GM23248 (cell line): ENCODE data around the gene NCL.
"Not testable (repeated sequence)": the region's sequence is repeated elsewhere in the genome, so short reads cannot be mapped to it uniquely, and the experiment has no call there.

ENCODE experiments used
- EZH2 ChIP-seq: fragments of 200-600 bp; sonication (generic); IDR thresholded peaks from 2 replicates; pipeline ENCODE4 v1.6.1; 2018; ENCODE audit warnings: antibody characterized with exemption, mild to moderate bottlenecking; ENCODE audit not compliant: insufficient read depth, poor library complexity, severe bottlenecking
- EZH2phosphoT487 ChIP-seq: fragments of 200-600 bp; sonication (generic); IDR thresholded peaks from 2 replicates; pipeline ENCODE4 v1.6.1; 2018; ENCODE audit warnings: antibody characterized with exemption, moderate library complexity, mild to moderate bottlenecking, low read depth; ENCODE audit not compliant: insufficient read depth

DNA sequence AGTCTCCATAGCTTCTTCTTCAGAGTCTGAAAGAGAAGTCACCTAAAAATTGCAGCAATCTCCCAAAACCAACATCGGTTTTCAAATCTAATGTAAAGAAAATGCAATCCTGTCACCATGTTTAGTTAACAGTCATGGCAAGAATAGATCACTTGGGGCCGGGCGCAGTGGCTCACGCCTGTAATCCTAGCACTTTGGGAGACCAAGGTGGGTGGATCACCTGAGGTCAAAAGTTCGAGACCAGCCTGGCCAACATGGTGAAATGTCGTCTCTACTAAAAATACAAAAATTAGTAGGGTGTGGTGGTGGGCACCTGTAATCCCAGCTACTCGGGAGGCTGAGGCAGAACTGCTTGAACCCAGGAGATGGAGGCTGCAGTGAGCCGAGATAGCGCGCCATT, 3.4 kb downstream of the NCL start:
- not testable (repeated sequence) for TF ChIP-seq EZH2phosphoT487, EZH2
